ENCODE data around the gene YIPF2. TPM values are rescaled to one million over a fixed set of nuclear protein-coding genes. Genes with fewer than 3 reads are reported as not detected.

The YIPF2 gene
- total RNA-seq, 1 donor from 2014 or later: 51.3 TPM

DNA sequence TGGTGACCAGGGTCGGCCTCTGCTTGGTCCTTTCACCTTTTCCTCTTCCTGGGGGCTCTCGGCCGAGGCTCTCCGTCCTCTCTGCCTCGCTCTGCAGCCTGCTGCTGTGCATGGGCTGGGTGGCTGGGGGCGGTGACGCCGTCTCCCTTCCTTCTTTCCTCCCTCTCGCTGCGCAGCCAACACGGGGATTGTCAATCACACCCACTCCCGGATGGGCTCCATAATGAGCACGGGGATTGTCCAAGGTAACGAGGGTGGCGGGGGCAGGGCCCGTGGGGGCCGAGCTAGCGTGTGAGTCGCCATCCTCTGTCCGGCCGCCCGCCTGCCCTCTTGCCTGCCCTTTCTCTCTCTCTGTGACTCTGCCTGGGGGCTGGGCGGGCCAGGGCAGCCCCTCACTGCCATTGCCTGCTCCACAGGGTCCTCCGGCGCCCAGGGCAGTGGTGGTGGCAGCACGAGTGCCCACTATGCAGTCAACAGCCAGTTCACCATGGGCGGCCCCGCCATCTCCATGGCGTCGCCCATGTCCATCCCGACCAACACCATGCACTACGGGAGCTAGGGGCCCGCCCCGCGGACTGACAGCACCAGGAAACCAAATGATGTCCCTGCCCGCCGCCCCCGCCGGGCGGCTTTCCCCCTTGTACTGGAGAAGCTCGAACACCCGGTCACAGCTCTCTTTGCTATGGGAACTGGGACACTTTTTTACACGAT, 7.1 kb downstream of the YIPF2 start:
- ATAC-seq: no peak
- Histone ChIP-seq H3K9me3 (no peaks in the 10 kb centered on the region), H3K27ac (no peak overlapping the region), H3K27me3 (no peaks in the 10 kb centered on the region), H3K36me3 (peaks cover 73% of the 10 kb centered on the region), H3K4me3 (no peak overlapping the region), H3K4me1 (no peaks in the 10 kb centered on the region)
- intact Hi-C loops (cut with DNase I): no loop called here
- TF ChIP-seq CTCF (IDR thresholded peaks at IDR 0.05): no peak
- DNase-seq: no peak

DNA sequence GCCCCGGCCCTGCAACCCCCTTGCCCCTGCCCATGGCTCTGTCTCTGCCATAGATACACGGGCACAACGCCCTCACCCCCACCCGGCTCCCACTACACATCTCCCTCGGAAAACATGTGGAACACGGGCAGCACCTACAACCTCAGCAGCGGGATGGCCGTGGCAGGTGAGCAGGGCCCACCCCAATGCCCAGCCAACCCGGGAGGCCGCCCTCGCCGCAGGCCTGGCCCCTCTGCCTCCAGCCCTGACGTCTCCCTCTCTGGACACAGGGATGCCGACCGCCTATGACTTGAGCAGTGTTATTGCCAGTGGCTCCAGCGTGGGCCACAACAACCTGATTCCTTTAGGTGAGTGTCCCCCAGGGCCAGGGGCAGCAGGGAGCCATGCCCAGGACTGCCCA, 7.7 kb downstream of the YIPF2 start:
- Histone ChIP-seq H3K27ac (no peak overlapping the region), H3K36me3 (peaks cover 79% of the 10 kb centered on the region)
- intact Hi-C loops (cut with DNase I): no loop called here

GRCh38 chr19:10920288-10920655, 8.2 kb downstream of the YIPF2 start:
- Histone ChIP-seq H3K4me1 (no peaks in the 10 kb centered on the region), H3K4me3 (no peak overlapping the region), H3K27me3 (no peaks in the 10 kb centered on the region), H3K27ac (no peak overlapping the region), H3K9me3 (no peaks in the 10 kb centered on the region), H3K36me3 (peaks cover 78% of the 10 kb centered on the region)
- no peak for TF ChIP-seq CTCF (IDR thresholded peaks at IDR 0.05)
- ATAC-seq: no peak
- intact Hi-C loops (cut with DNase I): no loop called here
- DNase-seq: no peak

More for the DNA sequence above, 7.7 kb downstream of the YIPF2 start:
- no peak overlapping the region for H3K4me3 ChIP-seq
- no peak for TF ChIP-seq CTCF (IDR thresholded peaks at IDR 0.05)
- H3K4me1 ChIP-seq: no peaks in the 10 kb centered on the region
- no peak for ATAC-seq
- no peaks in the 10 kb centered on the region for H3K9me3 ChIP-seq
- no peaks in the 10 kb centered on the region for H3K27me3 ChIP-seq
- DNase-seq: no peak

- DNase-seq (no peak), ATAC-seq (peak; percentile 51)
- H3K36me3 ChIP-seq: peaks cover 76% of the 10 kb centered on the region
- H3K4me3 ChIP-seq: no peak overlapping the region
- H3K27ac ChIP-seq: no peak overlapping the region
- no peaks in the 10 kb centered on the region for H3K4me1 ChIP-seq
- no peaks in the 10 kb centered on the region for H3K27me3 ChIP-seq
- TF ChIP-seq CTCF (IDR thresholded peaks at IDR 0.05): no peak
- no peaks in the 10 kb centered on the region for H3K9me3 ChIP-seq
- intact Hi-C loops (cut with DNase I): no loop called here
Observed at GRCh38 chr19:10919352-10920287, 8.8 kb downstream of the YIPF2 start.

- TF ChIP-seq CTCF (IDR thresholded peaks at IDR 0.05): no peak
- Histone ChIP-seq H3K36me3 (peaks cover 77% of the 10 kb centered on the region), H3K4me3 (no peak overlapping the region), H3K27me3 (no peaks in the 10 kb centered on the region), H3K27ac (no peak overlapping the region), H3K4me1 (no peaks in the 10 kb centered on the region), H3K9me3 (no peaks in the 10 kb centered on the region)
- no peak for DNase-seq
- ATAC-seq: no peak
- intact Hi-C loops (cut with DNase I): no loop called here
Observed at GRCh38 chr19:10918359-10918758, 10.1 kb downstream of the YIPF2 start.
